ENCODE results near the gene LAMB2. TPM values are rescaled to one million over a fixed set of nuclear protein-coding genes. Genes with fewer than 3 reads are reported as not detected.

LAMB2 gene
- total and polyA plus RNA-seq, 2 experiments from 2014 or later: 71.3 to 154 TPM

DNA sequence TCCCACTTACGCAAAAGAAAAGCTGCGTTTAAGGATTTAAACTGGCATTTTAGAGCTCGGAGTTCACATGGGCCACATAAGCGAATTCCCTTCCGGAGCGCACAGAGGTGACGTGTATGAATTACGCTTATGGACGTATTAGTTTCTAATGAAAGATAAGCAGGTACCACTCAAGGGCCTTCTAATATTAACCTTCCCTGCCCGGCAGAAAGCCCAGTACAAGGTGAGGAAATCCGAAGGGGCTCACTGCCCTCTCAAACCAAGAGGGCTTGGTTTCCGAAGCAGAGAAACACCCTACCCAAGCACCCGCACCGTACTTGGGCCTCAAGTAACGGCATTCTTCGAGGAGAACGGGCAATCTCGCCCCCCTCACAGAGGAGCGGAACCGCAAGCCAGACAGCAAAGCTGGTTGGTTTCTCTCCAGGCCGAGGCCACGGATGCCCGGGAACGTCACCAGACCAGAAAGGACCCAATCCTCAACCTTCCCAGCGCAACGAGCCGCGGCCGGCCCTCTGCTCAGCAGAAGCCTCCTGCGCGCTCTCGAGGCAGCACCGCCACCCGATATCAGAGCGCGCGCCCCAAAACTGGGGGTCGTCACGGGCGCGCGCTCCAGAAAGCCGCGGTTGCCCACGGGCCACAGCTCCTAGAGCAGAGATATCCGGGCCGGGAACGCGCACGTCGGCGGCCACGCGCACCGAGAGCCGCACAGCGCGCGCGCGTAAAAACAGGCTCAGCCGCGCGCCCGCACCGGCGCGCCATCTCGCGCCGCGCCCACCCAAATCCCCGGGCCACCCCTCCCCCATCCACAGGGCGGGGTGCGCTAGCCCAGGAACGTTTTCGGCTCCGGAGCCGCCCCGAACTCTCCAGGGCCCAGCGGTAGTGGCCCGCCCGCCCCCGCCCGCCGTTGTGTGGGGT is 39.7 kb downstream of the LAMB2 start (continued):
- no peak for TF ChIP-seq ZNF462 (CRISPR knock-in tag; IDR thresholded peaks at IDR 0.05)
- TF ChIP-seq CTCF (conservative IDR thresholded peaks at IDR 0.05; ENCODE audit: low read depth in 2 of 2): no peak

- H3K27ac ChIP-seq (ENCODE audit: low read depth): 0 out of 2 replicates have a peak overlapping the region, but pooled peaks have one; percentile 55
- ATAC-seq (peak; percentile 31; the same call in 1 of the 3 replicates), DNase-seq (ENCODE audit: low spot score) (no peak)
- Mint-ChIP-seq H3K4me3 (no peak overlapping the region), H3K4me1 (peaks cover 2% of the 10 kb centered on the region; the same call in 1 of the 3 replicates), H3K27ac (no peak overlapping the region), H3K9me3 (no peaks in the 10 kb centered on the region), H3K36me3 (ENCODE audit: low read depth) (peaks cover 15% of the 10 kb centered on the region), H3K27me3 (ENCODE audit: insufficient read depth, low read depth, poor library complexity) (peaks cover 1% of the 10 kb centered on the region)
- TF ChIP-seq CREB1 (CRISPR knock-in tag; IDR thresholded peaks at IDR 0.05; ENCODE audit: low read depth): no peak
- TF ChIP-seq ZNF462 (CRISPR knock-in tag; IDR thresholded peaks at IDR 0.05): no peak
- TF ChIP-seq NANOG (IDR thresholded peaks at IDR 0.05; ENCODE audit: borderline replicate concordance): no peak
- no peaks in the 10 kb centered on the region for H3K9me2 ChIP-seq (ENCODE audit: insufficient read depth)
- H3K4me3 ChIP-seq: no peak overlapping the region
- 0 out of 2 replicates have a peak, but pooled peaks cover 2% of the 10 kb centered on the region for H3F3A ChIP-seq (replicated peaks; ENCODE audit: low read depth)
- H4K20me1 ChIP-seq (replicated peaks; ENCODE audit: insufficient read depth): peaks cover 48% of the 10 kb centered on the region
- peaks cover 98% of the 10 kb centered on the region for H3K79me2 ChIP-seq (replicated peaks; ENCODE audit: insufficient read depth)
- H3K36me3 ChIP-seq (ENCODE audit: insufficient read depth): peaks cover 12% of the 10 kb centered on the region
- no peak overlapping the region for H3K4me2 ChIP-seq
- no peaks in the 10 kb centered on the region for H3K27me3 ChIP-seq (ENCODE audit: insufficient read depth)
- no peak overlapping the region for H2AFZ ChIP-seq
- no peaks in the 10 kb centered on the region for H3K4me1 ChIP-seq (ENCODE audit: insufficient read depth)
Observed at GRCh38 chr3:49081429-49081828, 51.4 kb downstream of the LAMB2 start.
